Liver (tissue), 9 donors: ENCODE results near the gene CRYBG1. TPM values are rescaled to one million over a fixed set of nuclear protein-coding genes. Genes with fewer than 3 reads are reported as not detected.

ENCODE experiments used
- DNase-seq: peaks from one replicate; pipeline ENCODE4 v3.0.0-alpha.2; 2017; ENCODE audit warnings: low spot score
- H3K27ac ChIP-seq, 2 donors: one replicate each; pipeline ENCODE4 v1.7.0; 2013; ENCODE audit warnings: inconsistent platforms in 2 of 2, low read length in 2 of 2, control low read depth in 1 of 2, low read depth in 1 of 2, mild to moderate bottlenecking in 1 of 2
- H3K27me3 ChIP-seq, 4 donors: one replicate each; pipeline versions ENCODE4 v1.6.1 to v1.7.0; 2013; ENCODE audit warnings: low read length in 3 of 4, inconsistent platforms in 1 of 4, mild to moderate bottlenecking in 1 of 4, moderate library complexity in 1 of 4; ENCODE audit not compliant: control insufficient read depth in 4 of 4, insufficient read depth in 4 of 4
- H3K36me3 ChIP-seq, 4 donors: one replicate each; pipeline versions ENCODE4 v1.6.1 to v1.7.0; 2013; ENCODE audit warnings: low read length in 3 of 4, mild to moderate bottlenecking in 3 of 4, low read depth in 1 of 4, moderate library complexity in 1 of 4; ENCODE audit not compliant: control insufficient read depth in 4 of 4, insufficient read depth in 3 of 4
- H3K4me1 ChIP-seq, 4 donors: one replicate each; pipeline versions ENCODE4 v1.6.1 to v1.7.0; 2013; ENCODE audit warnings: low read length in 3 of 4, mild to moderate bottlenecking in 3 of 4, moderate library complexity in 1 of 4; ENCODE audit not compliant: control insufficient read depth in 4 of 4, insufficient read depth in 4 of 4
- H3K4me3 ChIP-seq, 3 donors: one replicate each; pipeline versions ENCODE4 v1.6.1 to v1.7.0; 2013; ENCODE audit warnings: low read length in 3 of 3, control low read depth in 1 of 3, low read depth in 1 of 3, mild to moderate bottlenecking in 1 of 3
- H3K9ac ChIP-seq, 2 donors: one replicate each; pipeline ENCODE4 v1.7.0; 2013; ENCODE audit warnings: low read length in 2 of 2, mild to moderate bottlenecking in 2 of 2, moderate library complexity in 2 of 2, control low read depth in 1 of 2, low read depth in 1 of 2
- H3K9me3 ChIP-seq, 4 donors: one replicate each; pipeline versions ENCODE4 v1.6.1 to v1.7.0; 2013; ENCODE audit warnings: low read length in 3 of 4; ENCODE audit not compliant: control insufficient read depth in 4 of 4
- CTCF ChIP-seq: fragments of 150-350 bp; IDR thresholded peaks from 2 replicates; pipeline ENCODE4 v1.5.1; 2017; ENCODE audit warnings: improper control_type of control experiment, low read depth, low read length; ENCODE audit not compliant: missing input control
- EGR1 ChIP-seq, 2 donors: IDR thresholded peaks; 2 replicates each; pipeline ENCODE4 v1.6.1; 2016 to 2018; ENCODE audit warnings: antibody characterized with exemption in 2 of 2, low read depth in 2 of 2
- FOXA1 ChIP-seq: IDR thresholded peaks from 2 replicates; pipeline ENCODE4 v1.6.1; 2016; ENCODE audit warnings: antibody characterized with exemption
- FOXA2 ChIP-seq: IDR thresholded peaks from 2 replicates; pipeline ENCODE4 v1.6.1; 2016; ENCODE audit warnings: antibody characterized with exemption
- GABPA ChIP-seq, 2 donors: IDR thresholded peaks in 1 of 2; conservative IDR thresholded peaks in 1 of 2; 2 replicates each; pipeline ENCODE4 v1.6.1; 2016; ENCODE audit warnings: antibody characterized with exemption in 2 of 2, mild to moderate bottlenecking in 1 of 2, moderate library complexity in 1 of 2
- HNF4A ChIP-seq, 2 donors: conservative IDR thresholded peaks; 2 replicates each; pipeline ENCODE4 v1.6.1; 2016; ENCODE audit warnings: antibody characterized with exemption in 2 of 2, mild to moderate bottlenecking in 2 of 2
- HNF4G ChIP-seq: IDR thresholded peaks from 2 replicates; pipeline ENCODE4 v1.6.1; 2016; ENCODE audit warnings: antibody characterized with exemption
- JUND ChIP-seq, 2 donors: IDR thresholded peaks; 2 replicates each; pipeline ENCODE4 v1.6.1; 2016; ENCODE audit warnings: antibody characterized with exemption in 2 of 2
- MAX ChIP-seq: IDR thresholded peaks from 2 replicates; pipeline ENCODE4 v1.6.1; 2016; ENCODE audit warnings: antibody characterized with exemption
- NR2F2 ChIP-seq: IDR thresholded peaks from 2 replicates; pipeline ENCODE4 v1.6.1; 2016; ENCODE audit warnings: antibody characterized with exemption
- RAD21 ChIP-seq, 2 donors: IDR thresholded peaks; 2 replicates each; pipeline ENCODE4 v1.6.1; 2016; ENCODE audit warnings: antibody characterized with exemption in 2 of 2, mild to moderate bottlenecking in 2 of 2
- RXRA ChIP-seq, 2 donors: IDR thresholded peaks; 2 replicates each; pipeline ENCODE4 v1.6.1; 2017 to 2018; ENCODE audit warnings: antibody characterized with exemption in 2 of 2, mild to moderate bottlenecking in 1 of 2
- SP1 ChIP-seq: IDR thresholded peaks from 2 replicates; pipeline ENCODE4 v1.6.1; 2018; ENCODE audit warnings: antibody characterized with exemption, mild to moderate bottlenecking
- TAF1 ChIP-seq: conservative IDR thresholded peaks from 2 replicates; pipeline ENCODE4 v1.6.1; 2016; ENCODE audit warnings: antibody characterized with exemption, mild to moderate bottlenecking
- YY1 ChIP-seq: IDR thresholded peaks from 2 replicates; pipeline ENCODE4 v1.6.1; 2016; ENCODE audit warnings: antibody characterized with exemption, mild to moderate bottlenecking
- WGBS: extraction: QIAGEN DNeasy Blood & Tissue Kit; methylation state at CpG from one replicate; pipeline ENCODE4 v1.1.7; 2013; 5-methylcytosine and 5-hydroxymethylcytosine counted together
- polyA plus RNA-seq, 2 donors: library from polyadenylated mRNA; stranded (reverse) in 1 of 2; unstranded in 1 of 2; fragments of 200-250 nt in 1 of 2; fragments of >200 nt in 1 of 2; fragmentation: Nextera tagmentation in 1 of 2; extraction: Ambion mirVana in 1 of 2; gene quantifications; one replicate each; pipeline versions ENCODE4 v1.2.1 to v1.2.3, GENCODE V29; 2013 to 2015
- total RNA-seq, 2 donors: library from RNA; depleted of rRNA; stranded (reverse); fragments of >200 nt; gene quantifications; one replicate each; pipeline ENCODE4 v1.2.3, GENCODE V29; 2014
- TF ChIP-seq, protein P1 (sequence below): IDR thresholded peaks from 2 replicates; pipeline ENCODE4 v1.6.1; 2016; ENCODE audit warnings: antibody characterized with exemption, mild to moderate bottlenecking
- TF ChIP-seq, protein P2 (sequence below): IDR thresholded peaks from 2 replicates; pipeline ENCODE4 v1.6.1; 2016; ENCODE audit warnings: antibody characterized with exemption
- TF ChIP-seq, protein P3 (sequence below): IDR thresholded peaks from 2 replicates; pipeline ENCODE4 v1.6.1; 2016; ENCODE audit warnings: antibody characterized with exemption
- donor health status: healthy.
- donor health status: healthy.
- donor health status: healthy.
- donor health status: healthy.
- donor health status: healthy.

The CRYBG1 gene
- total and polyA plus RNA-seq, 4 donors = 2.3 to 8.7 (median 4.0) TPM

- no peaks in the 10 kb centered on the region for H3K27me3 ChIP-seq
- WGBS = 77% methylated on average over 2 of the region's 2 CpGs
- H3K9ac ChIP-seq = no peak overlapping the region
- no peak for TF ChIP-seq FOXA2
- no peak for TF ChIP-seq EGR1 (IDR thresholded peaks at IDR 0.05; ENCODE audit: low read depth in 2 of 2)
- no peak for TF ChIP-seq CTCF
- no peak for TF ChIP-seq GABPA (IDR thresholded peaks at IDR 0.05 in 1 of 2, conservative IDR thresholded peaks at IDR 0.05 in 1 of 2)
- TF ChIP-seq HNF4G = no peak
- TF ChIP-seq RAD21 (IDR thresholded peaks at IDR 0.05) = no peak
- no peak for TF ChIP-seq YY1
- TF ChIP-seq TAF1 = no peak
- TF ChIP-seq SP1 = no peak
- no peak for TF ChIP-seq JUND (IDR thresholded peaks at IDR 0.05)
- no peak for TF ChIP-seq FOXA1
- TF ChIP-seq, protein P1, sequence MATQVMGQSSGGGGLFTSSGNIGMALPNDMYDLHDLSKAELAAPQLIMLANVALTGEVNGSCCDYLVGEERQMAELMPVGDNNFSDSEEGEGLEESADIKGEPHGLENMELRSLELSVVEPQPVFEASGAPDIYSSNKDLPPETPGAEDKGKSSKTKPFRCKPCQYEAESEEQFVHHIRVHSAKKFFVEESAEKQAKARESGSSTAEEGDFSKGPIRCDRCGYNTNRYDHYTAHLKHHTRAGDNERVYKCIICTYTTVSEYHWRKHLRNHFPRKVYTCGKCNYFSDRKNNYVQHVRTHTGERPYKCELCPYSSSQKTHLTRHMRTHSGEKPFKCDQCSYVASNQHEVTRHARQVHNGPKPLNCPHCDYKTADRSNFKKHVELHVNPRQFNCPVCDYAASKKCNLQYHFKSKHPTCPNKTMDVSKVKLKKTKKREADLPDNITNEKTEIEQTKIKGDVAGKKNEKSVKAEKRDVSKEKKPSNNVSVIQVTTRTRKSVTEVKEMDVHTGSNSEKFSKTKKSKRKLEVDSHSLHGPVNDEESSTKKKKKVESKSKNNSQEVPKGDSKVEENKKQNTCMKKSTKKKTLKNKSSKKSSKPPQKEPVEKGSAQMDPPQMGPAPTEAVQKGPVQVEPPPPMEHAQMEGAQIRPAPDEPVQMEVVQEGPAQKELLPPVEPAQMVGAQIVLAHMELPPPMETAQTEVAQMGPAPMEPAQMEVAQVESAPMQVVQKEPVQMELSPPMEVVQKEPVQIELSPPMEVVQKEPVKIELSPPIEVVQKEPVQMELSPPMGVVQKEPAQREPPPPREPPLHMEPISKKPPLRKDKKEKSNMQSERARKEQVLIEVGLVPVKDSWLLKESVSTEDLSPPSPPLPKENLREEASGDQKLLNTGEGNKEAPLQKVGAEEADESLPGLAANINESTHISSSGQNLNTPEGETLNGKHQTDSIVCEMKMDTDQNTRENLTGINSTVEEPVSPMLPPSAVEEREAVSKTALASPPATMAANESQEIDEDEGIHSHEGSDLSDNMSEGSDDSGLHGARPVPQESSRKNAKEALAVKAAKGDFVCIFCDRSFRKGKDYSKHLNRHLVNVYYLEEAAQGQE = no peak
- no peak for TF ChIP-seq RXRA (IDR thresholded peaks at IDR 0.05)
- peaks cover 0 to 8% (median 0%) of the 10 kb centered on the region in 4 donors for H3K36me3 ChIP-seq
- peaks cover 6 to 20% (median 16%) of the 10 kb centered on the region in 4 donors for H3K4me1 ChIP-seq
- H3K4me3 ChIP-seq = no peak overlapping the region
- H3K27ac ChIP-seq = no peak overlapping the region
- DNase-seq = no peak
- H3K9me3 ChIP-seq = no peaks in the 10 kb centered on the region
These were observed 157.2 kb downstream of the CRYBG1 start for GRCh38 chr6:106517706-106518105.

DNA sequence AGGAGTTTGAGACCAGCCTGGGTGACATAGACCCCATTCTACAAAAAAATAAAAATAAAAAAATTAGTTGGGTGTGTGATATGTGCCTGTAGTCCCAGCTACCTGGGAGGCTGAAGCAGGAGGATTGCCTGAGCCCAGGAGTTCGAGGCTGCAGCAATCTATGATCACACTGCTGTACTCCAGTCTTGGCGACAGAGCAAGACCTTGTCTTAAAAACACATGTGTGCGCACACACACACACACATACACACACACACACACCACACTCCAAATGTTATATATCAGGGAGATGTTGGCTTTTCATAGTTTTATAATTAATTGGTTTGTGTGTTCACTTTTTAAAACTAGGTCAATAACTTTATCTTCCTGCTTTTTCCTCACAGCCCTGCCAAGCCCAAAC, 158.2 kb downstream of the CRYBG1 start:
- no peaks in the 10 kb centered on the region for H3K27me3 ChIP-seq
- H3K36me3 ChIP-seq = peaks cover 0 to 8% (median 0%) of the 10 kb centered on the region in 4 donors
- H3K9me3 ChIP-seq = no peaks in the 10 kb centered on the region
- H3K9ac ChIP-seq = no peak overlapping the region
- H3K4me1 ChIP-seq = peaks cover 6 to 14% (median 10%) of the 10 kb centered on the region in 4 donors
- WGBS = 88% methylated on average over 3 of the region's 3 CpGs
- H3K27ac ChIP-seq = peak overlapping the region in 1 of 2 donors; percentile 52
- H3K4me3 ChIP-seq = no peak overlapping the region
- DNase-seq = no peak
- TF ChIP-seq JUND (IDR thresholded peaks at IDR 0.05) = no peak
- TF ChIP-seq TAF1 = no peak
- TF ChIP-seq HNF4A (conservative IDR thresholded peaks at IDR 0.05) = no peak
- no peak for TF ChIP-seq YY1
- TF ChIP-seq NR2F2 = no peak
- TF ChIP-seq HNF4G = no peak
- TF ChIP-seq CTCF = no peak
- TF ChIP-seq EGR1 (IDR thresholded peaks at IDR 0.05; ENCODE audit: low read depth in 2 of 2) = no peak
- TF ChIP-seq, protein P2, sequence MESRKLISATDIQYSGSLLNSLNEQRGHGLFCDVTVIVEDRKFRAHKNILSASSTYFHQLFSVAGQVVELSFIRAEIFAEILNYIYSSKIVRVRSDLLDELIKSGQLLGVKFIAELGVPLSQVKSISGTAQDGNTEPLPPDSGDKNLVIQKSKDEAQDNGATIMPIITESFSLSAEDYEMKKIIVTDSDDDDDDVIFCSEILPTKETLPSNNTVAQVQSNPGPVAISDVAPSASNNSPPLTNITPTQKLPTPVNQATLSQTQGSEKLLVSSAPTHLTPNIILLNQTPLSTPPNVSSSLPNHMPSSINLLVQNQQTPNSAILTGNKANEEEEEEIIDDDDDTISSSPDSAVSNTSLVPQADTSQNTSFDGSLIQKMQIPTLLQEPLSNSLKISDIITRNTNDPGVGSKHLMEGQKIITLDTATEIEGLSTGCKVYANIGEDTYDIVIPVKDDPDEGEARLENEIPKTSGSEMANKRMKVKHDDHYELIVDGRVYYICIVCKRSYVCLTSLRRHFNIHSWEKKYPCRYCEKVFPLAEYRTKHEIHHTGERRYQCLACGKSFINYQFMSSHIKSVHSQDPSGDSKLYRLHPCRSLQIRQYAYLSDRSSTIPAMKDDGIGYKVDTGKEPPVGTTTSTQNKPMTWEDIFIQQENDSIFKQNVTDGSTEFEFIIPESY = no peak
- TF ChIP-seq, protein P1 = no peak
- TF ChIP-seq, protein P3, sequence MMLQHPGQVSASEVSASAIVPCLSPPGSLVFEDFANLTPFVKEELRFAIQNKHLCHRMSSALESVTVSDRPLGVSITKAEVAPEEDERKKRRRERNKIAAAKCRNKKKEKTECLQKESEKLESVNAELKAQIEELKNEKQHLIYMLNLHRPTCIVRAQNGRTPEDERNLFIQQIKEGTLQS = no peak
- TF ChIP-seq SP1 = no peak
- no peak for TF ChIP-seq MAX
- TF ChIP-seq GABPA (IDR thresholded peaks at IDR 0.05 in 1 of 2, conservative IDR thresholded peaks at IDR 0.05 in 1 of 2) = no peak
- TF ChIP-seq RXRA (IDR thresholded peaks at IDR 0.05) = no peak
- no peak for TF ChIP-seq RAD21 (IDR thresholded peaks at IDR 0.05)
- no peak for TF ChIP-seq FOXA2
